Left lobe of liver (tissue), 2 donors: ENCODE measurements around the gene TNFAIP2. TPM values are rescaled to one million over a fixed set of nuclear protein-coding genes. Genes with fewer than 3 reads are reported as not detected.

ENCODE experiments used
- ATAC-seq: fragments of 200-7000 bp; cut with Tn5 transposase; one replicate; pipeline ENCODE4 v1.9.1; 2020; ENCODE audit warnings: mild to moderate bottlenecking, moderate library complexity
- DNase-seq: peaks from one replicate; pipeline ENCODE4 v3.0.0-alpha.2; 2020; ENCODE audit warnings: low spot score
- total RNA-seq: library from RNA; stranded (reverse); gene quantifications from one replicate; pipeline ENCODE4 v1.2.1, GENCODE V29; 2021
- donor health status: DM: no; HTN: no; CAD: no; lungs with moderate emphysema.
- donor health status: DM: no; HTN: yes; CAD: no.

Gene TNFAIP2
- total RNA-seq, 1 donor from 2014 or later, result 27.9 TPM

DNA sequence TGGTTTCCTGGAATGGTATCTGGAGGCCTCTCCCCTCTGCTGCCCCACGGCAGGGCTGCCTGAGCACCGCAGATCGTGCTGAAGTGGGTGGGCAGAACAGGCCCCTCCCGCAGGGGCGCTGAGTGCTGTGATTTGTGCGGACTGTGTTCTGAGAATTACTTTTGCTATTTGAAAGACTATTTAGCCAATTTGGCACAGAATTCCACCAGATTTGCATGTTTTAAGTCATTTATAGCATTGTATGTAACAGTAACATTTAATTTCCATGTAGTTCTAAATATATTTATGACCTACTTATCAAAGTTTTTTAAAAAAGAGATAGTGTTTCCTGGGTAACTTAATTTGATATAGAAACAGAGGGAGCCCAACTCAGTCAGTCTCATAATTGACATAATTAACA, 55.3 kb downstream of the TNFAIP2 start:
- no peak for ATAC-seq

GRCh38 chr14:103179094-103179493, 55.8 kb downstream of the TNFAIP2 start:
- ATAC-seq (no peak), DNase-seq (no peak)

More for the DNA sequence above, 55.3 kb downstream of the TNFAIP2 start:
- DNase-seq, result no peak

DNA sequence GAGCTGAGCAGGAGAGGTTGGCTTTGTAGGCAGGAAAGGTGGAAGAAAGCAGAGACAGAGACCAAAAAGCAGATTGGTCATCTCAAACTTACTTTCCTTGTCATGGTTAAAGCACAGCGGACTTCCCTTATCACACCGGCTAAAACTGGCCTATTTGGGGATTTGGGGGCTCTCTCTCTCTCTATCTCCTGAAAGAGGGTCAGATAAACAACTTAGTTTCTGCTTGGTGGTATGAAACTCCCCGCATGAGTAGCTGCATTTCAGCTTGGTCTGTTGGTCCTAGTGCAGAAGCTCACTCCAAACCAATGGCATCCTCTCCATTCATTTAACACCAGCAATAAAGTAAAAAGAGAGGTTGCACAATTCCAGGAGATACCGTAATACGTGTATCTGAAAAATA, 57.1 kb downstream of the TNFAIP2 start:
- no peak for ATAC-seq
- DNase-seq, result no peak

GRCh38 chr14:103184046-103184445, 60.8 kb downstream of the TNFAIP2 start:
- DNase-seq (no peak), ATAC-seq (no peak)

GRCh38 chr14:103185051-103186029, 62.1 kb downstream of the TNFAIP2 start:
- ATAC-seq, result peak; percentile 8
- no peak for DNase-seq

- no peak for DNase-seq
- ATAC-seq, result peak; percentile 79
These were observed 63.1 kb downstream of the TNFAIP2 start for GRCh38 chr14:103186241-103186822.

Other genes with a start within 250 kb of the TNFAIP2 start
- gene AMN, start 200.8 kb upstream of the TNFAIP2 start, total RNA-seq, result 56.0 TPM
- 45.0 TPM for gene CDC42BPB, start 65.9 kb upstream of the TNFAIP2 start, total RNA-seq
- gene LBHD2, start 39.3 kb upstream of the TNFAIP2 start, total RNA-seq, result not detected
- gene EXOC3L4, start 28.7 kb upstream of the TNFAIP2 start, total RNA-seq, result 81.5 TPM
- 192 TPM for gene EIF5, start 210.8 kb downstream of the TNFAIP2 start, total RNA-seq